ENCODE measurements around the gene AGAP1.

AGAP1 gene

GRCh38 chr2:235606004-235606715 lies 112.3 kb downstream of the AGAP1 start:
- peak; percentile 93 for DNase-seq (ENCODE audit: low read depth)
- TF ChIP-seq CTCF (conservative IDR thresholded peaks at IDR 0.05; ENCODE audit: low read depth, low read length), result no peak
- peak overlapping the region; percentile 10 for H3K4me3 ChIP-seq (ENCODE audit: low read depth, low read length)

DNA sequence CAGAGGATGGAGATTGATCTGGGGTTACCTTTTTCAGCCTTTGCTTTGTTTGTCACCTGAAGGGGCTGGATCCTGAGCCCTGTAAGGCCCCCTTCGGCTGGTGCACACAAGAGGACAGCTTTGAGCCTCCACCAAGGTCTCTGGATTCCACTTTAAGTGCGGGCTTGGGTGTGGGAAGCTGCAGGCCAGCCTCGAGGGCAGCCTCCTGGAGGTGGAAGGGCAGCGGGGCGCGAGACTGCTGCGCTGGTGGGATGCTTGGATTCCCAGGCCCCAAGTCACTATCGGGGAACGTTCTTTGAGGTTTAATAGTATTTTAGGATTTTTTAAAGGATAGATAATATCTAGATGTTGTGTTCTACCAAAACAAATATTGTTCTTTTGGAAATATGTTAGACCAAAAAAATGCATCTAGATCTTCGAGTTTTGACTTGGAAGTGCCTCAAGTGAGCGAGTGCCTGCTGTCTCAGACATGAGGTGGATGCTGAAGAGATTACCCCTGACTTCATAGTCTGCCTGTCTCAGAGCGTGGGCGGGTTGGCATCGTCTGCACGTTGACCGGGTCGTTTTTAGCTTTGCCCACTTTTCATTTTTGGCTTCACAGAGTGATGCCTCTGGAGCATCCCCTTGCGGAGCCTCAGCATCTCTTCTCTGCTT lies 113.8 kb downstream of the AGAP1 start:
- H3K4me3 ChIP-seq (ENCODE audit: low read depth, low read length), result no peak overlapping the region
- TF ChIP-seq CTCF (conservative IDR thresholded peaks at IDR 0.05; ENCODE audit: low read depth, low read length), result peak; percentile 15
- peak; percentile 89 for DNase-seq (ENCODE audit: low read depth)

- DNase-seq (ENCODE audit: low read depth), result no peak
- H3K4me3 ChIP-seq (ENCODE audit: low read depth, low read length), result no peak overlapping the region
- TF ChIP-seq CTCF (conservative IDR thresholded peaks at IDR 0.05; ENCODE audit: low read depth, low read length), result no peak
Measured at GRCh38 chr2:235608200-235608887, 114.5 kb downstream of the AGAP1 start.

DNA sequence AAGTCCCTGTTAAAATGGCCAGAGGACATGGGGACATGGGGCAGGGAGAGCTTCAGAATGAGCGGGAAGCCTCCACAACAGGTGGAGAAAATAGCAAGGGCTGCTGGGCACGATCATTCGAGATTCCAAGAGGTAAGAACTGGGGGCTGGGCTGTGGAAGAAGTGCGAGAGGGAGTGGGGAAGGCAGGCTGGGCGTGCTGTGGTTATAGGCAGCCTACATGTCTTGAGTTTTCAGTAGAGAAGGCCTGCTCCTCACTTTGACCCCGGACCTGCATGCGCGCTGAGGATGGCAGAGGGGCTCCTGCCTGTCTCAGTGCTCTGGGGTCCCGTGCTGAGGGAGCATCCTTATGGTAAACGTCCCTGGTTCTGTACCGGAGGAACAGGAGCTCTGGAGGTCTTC lies 115.5 kb downstream of the AGAP1 start:
- no peak for TF ChIP-seq CTCF (conservative IDR thresholded peaks at IDR 0.05; ENCODE audit: low read depth, low read length)
- no peak for DNase-seq (ENCODE audit: low read depth)

DNA sequence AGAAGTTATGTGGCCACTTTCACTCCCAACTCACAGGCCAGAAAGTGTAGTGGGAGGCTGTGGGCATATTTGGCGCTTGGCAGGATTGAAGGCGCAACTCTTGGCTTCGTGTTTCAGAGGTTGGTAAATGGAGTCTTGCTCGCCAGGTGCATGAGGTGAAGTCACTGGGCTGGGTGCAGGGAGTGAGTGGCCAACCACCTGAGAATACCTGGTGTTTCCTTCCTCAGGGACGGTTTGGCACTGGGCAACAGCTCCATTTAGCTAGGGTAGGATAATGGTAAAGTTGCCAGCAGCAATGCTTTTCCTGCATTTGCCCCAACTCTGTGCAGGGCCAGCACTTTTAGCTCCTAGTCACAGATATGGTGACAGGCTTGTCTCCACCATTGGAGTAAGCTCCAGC lies 115.9 kb downstream of the AGAP1 start:
- no peak for DNase-seq (ENCODE audit: low read depth)

More for the DNA sequence above, 115.5 kb downstream of the AGAP1 start:
- H3K4me3 ChIP-seq (ENCODE audit: low read depth, low read length), result no peak overlapping the region

DNA sequence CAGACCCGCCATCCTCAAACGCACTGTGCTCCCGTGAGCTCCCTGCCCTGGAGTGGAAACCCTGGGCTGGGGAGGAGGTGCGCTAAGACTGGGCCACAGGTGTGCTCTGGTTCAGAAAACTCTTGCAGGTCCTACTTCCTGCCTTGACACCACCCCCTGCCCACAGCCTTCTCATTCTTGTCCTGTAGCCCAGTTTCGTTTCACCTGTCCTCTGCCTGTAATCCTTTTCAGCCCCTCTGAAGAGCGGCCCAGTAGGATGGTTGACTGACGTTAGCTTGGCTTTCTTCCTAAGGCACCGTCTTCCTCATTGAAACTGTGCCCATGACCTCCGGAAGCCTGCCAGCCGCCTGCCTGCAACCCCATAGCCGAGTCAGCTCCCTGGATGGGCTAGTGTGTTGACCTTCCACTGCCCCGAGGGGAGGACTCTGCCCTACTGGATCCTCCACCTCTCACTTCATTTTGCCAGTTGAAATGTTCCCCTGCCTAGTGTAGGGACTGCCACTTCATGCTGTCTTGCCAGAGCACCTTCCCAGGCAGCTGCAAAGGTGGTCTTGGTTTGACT lies 116.9 kb downstream of the AGAP1 start:
- TF ChIP-seq CTCF (conservative IDR thresholded peaks at IDR 0.05; ENCODE audit: low read depth, low read length), result no peak
- H3K4me3 ChIP-seq (ENCODE audit: low read depth, low read length), result no peak overlapping the region
- no peak for DNase-seq (ENCODE audit: low read depth)

More for the DNA sequence above, 115.9 kb downstream of the AGAP1 start:
- H3K4me3 ChIP-seq (ENCODE audit: low read depth, low read length), result no peak overlapping the region
- TF ChIP-seq CTCF (conservative IDR thresholded peaks at IDR 0.05; ENCODE audit: low read depth, low read length), result no peak
